ENCODE data around the gene WNT1. TPM values are rescaled to one million over a fixed set of nuclear protein-coding genes. Genes with fewer than 3 reads are reported as not detected.
A peak's percentile ranks its signal among the peaks of the same experiment; 100 is the strongest.

Gene WNT1
- total and polyA plus RNA-seq, 9 of the 15 experiments (the other 6 are each of a cell fraction or from before 2014, with no cell fraction given): not detected

DNA sequence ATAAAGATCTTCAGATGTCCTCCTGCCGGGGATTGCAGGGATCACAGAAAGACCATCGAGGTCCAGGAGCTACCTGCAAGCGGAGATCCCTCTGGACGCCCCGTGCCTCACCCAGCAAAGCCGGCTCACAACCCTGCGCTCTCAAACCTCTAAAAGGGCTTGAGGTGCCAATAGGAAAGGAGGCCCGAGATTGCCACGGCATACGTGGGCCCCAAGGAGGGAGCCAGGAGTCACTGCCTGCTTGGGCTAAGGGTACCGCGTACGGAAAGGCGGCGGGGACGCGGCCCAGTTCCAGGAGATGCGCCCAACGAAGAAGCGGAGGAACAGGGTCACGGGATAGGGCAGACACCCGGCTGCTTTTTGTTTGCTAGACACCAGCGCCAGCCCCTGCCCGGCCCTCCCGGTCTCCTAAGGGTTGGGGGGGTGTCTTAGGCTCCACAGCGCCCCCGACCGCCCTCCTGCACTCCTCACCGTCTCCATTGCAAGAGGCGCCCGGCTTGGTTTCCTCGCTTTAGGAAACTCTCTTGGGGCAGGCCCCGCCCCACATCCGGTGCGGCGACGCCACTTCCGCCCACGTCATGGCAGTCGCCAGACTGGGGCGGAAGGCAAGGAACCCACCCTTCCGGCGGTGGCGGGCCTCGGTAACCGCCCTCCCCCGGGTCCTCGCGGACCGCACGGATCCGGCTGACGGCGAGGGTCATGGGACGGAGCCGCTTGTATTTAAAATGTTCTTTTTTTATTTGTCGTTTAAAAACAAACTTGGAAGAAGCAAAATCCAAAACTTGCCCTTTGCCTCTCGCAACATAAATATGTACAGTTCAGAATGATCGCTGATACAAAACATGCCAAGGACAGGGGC, 40.4 kb downstream of the WNT1 start, which contains the start of gene PRKAG1 (continued):
- TF ChIP-seq ADNP (tag; IDR thresholded peaks at IDR 0.05) (no peak), ZNF175 (CRISPR knock-in tag; IDR thresholded peaks at IDR 0.05; ENCODE audit: low read depth) (no peak), FUS (optimal IDR thresholded peaks at IDR 0.05; ENCODE audit: low read depth, low read length) (no peak), HMGN3 (IDR thresholded peaks at IDR 0.05; ENCODE audit: borderline replicate concordance, extremely low read depth, insufficient read length, low read depth, low read length) (peak; percentile 93), NCOA6 (IDR thresholded peaks at IDR 0.05) (no peak), KDM4B (IDR thresholded peaks at IDR 0.05; ENCODE audit: borderline replicate concordance in 2 of 2, low read depth in 1 of 2) (peak in 1 of 2 experiments; percentile 87; a peak in 2 of 4 replicates), NCOA4 (IDR thresholded peaks at IDR 0.05; ENCODE audit: partially characterized antibody) (no peak), XRCC4 (IDR thresholded peaks at IDR 0.05; ENCODE audit: extremely low read depth, insufficient read depth, insufficient read length) (no peak), POLR2AphosphoS5 (IDR thresholded peaks at IDR 0.05; ENCODE audit: control insufficient read depth, insufficient read depth, low read depth, low read length) (peak; percentile 94), ZNF717 (CRISPR knock-in tag; IDR thresholded peaks at IDR 0.05) (no peak), NR2F6 (CRISPR knock-in tag; IDR thresholded peaks at IDR 0.05) (no peak), ZNF24 (IDR thresholded peaks at IDR 0.05) (no peak), ELF2 (CRISPR knock-in tag; IDR thresholded peaks at IDR 0.05) (0 out of 2 replicates have a peak, but pooled peaks have one; percentile 41), ZNF507 (tag; conservative IDR thresholded peaks at IDR 0.05) (no peak), HMGXB4 (CRISPR knock-in tag; IDR thresholded peaks at IDR 0.05) (no peak)
- TF ChIP-seq, protein P1, sequence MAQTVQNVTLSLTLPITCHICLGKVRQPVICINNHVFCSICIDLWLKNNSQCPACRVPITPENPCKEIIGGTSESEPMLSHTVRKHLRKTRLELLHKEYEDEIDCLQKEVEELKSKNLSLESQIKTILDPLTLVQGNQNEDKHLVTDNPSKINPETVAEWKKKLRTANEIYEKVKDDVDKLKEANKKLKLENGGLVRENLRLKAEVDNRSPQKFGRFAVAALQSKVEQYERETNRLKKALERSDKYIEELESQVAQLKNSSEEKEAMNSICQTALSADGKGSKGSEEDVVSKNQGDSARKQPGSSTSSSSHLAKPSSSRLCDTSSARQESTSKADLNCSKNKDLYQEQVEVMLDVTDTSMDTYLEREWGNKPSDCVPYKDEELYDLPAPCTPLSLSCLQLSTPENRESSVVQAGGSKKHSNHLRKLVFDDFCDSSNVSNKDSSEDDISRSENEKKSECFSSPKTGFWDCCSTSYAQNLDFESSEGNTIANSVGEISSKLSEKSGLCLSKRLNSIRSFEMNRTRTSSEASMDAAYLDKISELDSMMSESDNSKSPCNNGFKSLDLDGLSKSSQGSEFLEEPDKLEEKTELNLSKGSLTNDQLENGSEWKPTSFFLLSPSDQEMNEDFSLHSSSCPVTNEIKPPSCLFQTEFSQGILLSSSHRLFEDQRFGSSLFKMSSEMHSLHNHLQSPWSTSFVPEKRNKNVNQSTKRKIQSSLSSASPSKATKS (CRISPR knock-in tag; IDR thresholded peaks at IDR 0.05): no peak
- TF ChIP-seq, protein P2, sequence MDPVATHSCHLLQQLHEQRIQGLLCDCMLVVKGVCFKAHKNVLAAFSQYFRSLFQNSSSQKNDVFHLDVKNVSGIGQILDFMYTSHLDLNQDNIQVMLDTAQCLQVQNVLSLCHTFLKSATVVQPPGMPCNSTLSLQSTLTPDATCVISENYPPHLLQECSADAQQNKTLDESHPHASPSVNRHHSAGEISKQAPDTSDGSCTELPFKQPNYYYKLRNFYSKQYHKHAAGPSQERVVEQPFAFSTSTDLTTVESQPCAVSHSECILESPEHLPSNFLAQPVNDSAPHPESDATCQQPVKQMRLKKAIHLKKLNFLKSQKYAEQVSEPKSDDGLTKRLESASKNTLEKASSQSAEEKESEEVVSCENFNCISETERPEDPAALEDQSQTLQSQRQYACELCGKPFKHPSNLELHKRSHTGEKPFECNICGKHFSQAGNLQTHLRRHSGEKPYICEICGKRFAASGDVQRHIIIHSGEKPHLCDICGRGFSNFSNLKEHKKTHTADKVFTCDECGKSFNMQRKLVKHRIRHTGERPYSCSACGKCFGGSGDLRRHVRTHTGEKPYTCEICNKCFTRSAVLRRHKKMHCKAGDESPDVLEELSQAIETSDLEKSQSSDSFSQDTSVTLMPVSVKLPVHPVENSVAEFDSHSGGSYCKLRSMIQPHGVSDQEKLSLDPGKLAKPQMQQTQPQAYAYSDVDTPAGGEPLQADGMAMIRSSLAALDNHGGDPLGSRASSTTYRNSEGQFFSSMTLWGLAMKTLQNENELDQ (CRISPR knock-in tag; IDR thresholded peaks at IDR 0.05; ENCODE audit: borderline replicate concordance): no peak

Data from K562 (cell line).